GM12878 (cell line): Measurements from ENCODE around the gene CD300A.

Experiments used
- ATF2 ChIP-seq: IDR thresholded peaks from 2 replicates; pipeline ENCODE4 v1.6.1; 2012; ENCODE audit warnings: low read length, inconsistent platforms
- ATF3 ChIP-seq: IDR thresholded peaks from 2 replicates; pipeline ENCODE4 v1.6.1; 2011; ENCODE audit warnings: low read depth, mild to moderate bottlenecking, low read length, moderate library complexity, borderline replicate concordance; ENCODE audit errors: extremely low read depth
- BHLHE40 ChIP-seq, 2 experiments: fragments of 450-650 bp in 1 of 2; IDR thresholded peaks; 2 replicates each; pipeline ENCODE4 v1.6.1; 2011 to 2017; ENCODE audit warnings: low read depth in 2 of 2, borderline replicate concordance in 1 of 2, improper control_type of control experiment in 1 of 2, low read length in 1 of 2, mild to moderate bottlenecking in 1 of 2
- BRCA1 ChIP-seq: IDR thresholded peaks from 2 replicates; pipeline ENCODE4 v1.6.1; 2011; ENCODE audit warnings: low read depth, low read length, improper control_type of control experiment
- CTCF ChIP-seq, 3 experiments: IDR thresholded peaks in 2 of 3; conservative IDR thresholded peaks in 1 of 3; 2 replicates each; pipeline ENCODE4 v1.5.1; 2011; ENCODE audit warnings: low read depth in 3 of 3, low read length in 3 of 3, mild to moderate bottlenecking in 3 of 3, control low read depth in 2 of 3, moderate library complexity in 2 of 3, inconsistent platforms in 1 of 3, mixed read lengths in 1 of 3; ENCODE audit not compliant: control insufficient read depth in 2 of 3, insufficient read depth in 1 of 3; ENCODE audit errors: extremely low read depth in 1 of 3
- FOXM1 ChIP-seq: IDR thresholded peaks from 2 replicates; pipeline ENCODE4 v1.6.1; 2012; ENCODE audit warnings: low read depth, mild to moderate bottlenecking, inconsistent platforms, low read length, moderate library complexity
- GABPA ChIP-seq: IDR thresholded peaks from 2 replicates; pipeline ENCODE4 v1.6.1; 2014; ENCODE audit warnings: antibody characterized with exemption, low read depth, mild to moderate bottlenecking, inconsistent platforms
- NFIC ChIP-seq: IDR thresholded peaks from 2 replicates; pipeline ENCODE4 v1.6.1; 2012; ENCODE audit warnings: low read depth, mild to moderate bottlenecking, inconsistent platforms, low read length, moderate library complexity
- NR2F1 ChIP-seq: fragments of 450-650 bp; conservative IDR thresholded peaks from 2 replicates; pipeline ENCODE4 v1.6.1; 2017; ENCODE audit warnings: mild to moderate bottlenecking
- POLR2AphosphoS5 ChIP-seq: IDR thresholded peaks from 2 replicates; pipeline ENCODE4 v1.6.1; 2011; ENCODE audit warnings: mild to moderate bottlenecking, low read length, inconsistent platforms
- RAD51 ChIP-seq: fragments of 450-650 bp; IDR thresholded peaks from 2 replicates; pipeline ENCODE4 v1.6.1; 2016; ENCODE audit warnings: moderate library complexity, mild to moderate bottlenecking, inconsistent platforms
- REST ChIP-seq: IDR thresholded peaks from 2 replicates; pipeline ENCODE4 v1.6.1; 2012; ENCODE audit warnings: mild to moderate bottlenecking, low read depth, low read length
- SP1 ChIP-seq: IDR thresholded peaks from one replicate; pipeline ENCODE4 v1.6.1; 2011; ENCODE audit warnings: low read depth, low read length
- ZBTB4 ChIP-seq: fragments of 450-650 bp; formaldehyde crosslinking; IDR thresholded peaks from 2 replicates; pipeline ENCODE4 v1.4.0; 2022; ENCODE audit warnings: mild to moderate bottlenecking, moderate library complexity

- TF ChIP-seq BRCA1 (no peak), RAD51 (no peak), CTCF (IDR thresholded peaks at IDR 0.05 in 2 of 3, conservative IDR thresholded peaks at IDR 0.05 in 1 of 3; ENCODE audit: control insufficient read depth in 2 of 3, extremely low read depth in 1 of 3, insufficient read depth in 1 of 3, low read depth in 3 of 3, low read length in 3 of 3) (no peak), BHLHE40 (IDR thresholded peaks at IDR 0.05; ENCODE audit: borderline replicate concordance in 1 of 2, low read depth in 2 of 2, low read length in 1 of 2) (no peak), REST (no peak), ATF3 (no peak), NFIC (no peak), FOXM1 (no peak), GABPA (no peak), NR2F1 (no peak), SP1 (no peak), ZBTB4 (no peak), ATF2 (no peak), POLR2AphosphoS5 (no peak)
Observed at GRCh38 chr17:74531231-74531761, 64.9 kb downstream of the CD300A start, which contains the start of gene CD300LB.
